Measurements from ENCODE around the gene INPP5D.

- TF ChIP-seq CTCF (IDR thresholded peaks at IDR 0.05; ENCODE audit: low read depth, low read length, missing input control) (no peak), EGR1 (IDR thresholded peaks at IDR 0.05; ENCODE audit: low read depth in 2 of 2) (no peak), REST (IDR thresholded peaks at IDR 0.05) (no peak), MAX (IDR thresholded peaks at IDR 0.05) (no peak), TAF1 (conservative IDR thresholded peaks at IDR 0.05) (no peak), JUND (IDR thresholded peaks at IDR 0.05) (no peak)
Measured at GRCh38 chr2:233164128-233164635, 104.0 kb downstream of the INPP5D start.

Data from liver (tissue), 3 donors.